HepG2 (cell line): Measurements from ENCODE around the gene SMIM22. TPM values are rescaled to one million over a fixed set of nuclear protein-coding genes. Genes with fewer than 3 reads are reported as not detected.

Experiments
- E2F2 ChIP-seq: sonication (generic); formaldehyde crosslinking; IDR thresholded peaks from 2 replicates; pipeline ENCODE4 v1.4.0; 2020; ENCODE audit warnings: missing genetic modification reagents, borderline replicate concordance
- ESRRA ChIP-seq: sonication (generic); formaldehyde crosslinking; IDR thresholded peaks from 2 replicates; pipeline ENCODE4 v1.5.1; 2020; ENCODE audit warnings: mild to moderate bottlenecking, low read depth, missing genetic modification reagents
- MYNN ChIP-seq: sonication (generic); formaldehyde crosslinking; IDR thresholded peaks from 2 replicates; pipeline ENCODE4 v1.4.0; 2020; ENCODE audit warnings: mild to moderate bottlenecking, low read depth, missing genetic modification reagents
- NFE2L2 ChIP-seq: fragments of 150-350 bp; IDR thresholded peaks from 2 replicates; pipeline ENCODE4 v1.6.1; 2014; ENCODE audit warnings: low read length
- TBX2 ChIP-seq: sonication (generic); formaldehyde crosslinking; IDR thresholded peaks from 2 replicates; pipeline ENCODE4 v1.5.0; 2020; ENCODE audit warnings: missing genetic modification reagents, mild to moderate bottlenecking, borderline replicate concordance
- TFDP2 ChIP-seq: sonication (generic); formaldehyde crosslinking; IDR thresholded peaks from 2 replicates; pipeline ENCODE4 v1.4.0; 2020; ENCODE audit warnings: missing genetic modification reagents
- TP53 ChIP-seq: sonication (generic); formaldehyde crosslinking; conservative IDR thresholded peaks from 2 replicates; pipeline ENCODE4 v1.4.0; 2020; ENCODE audit warnings: missing genetic modification reagents
- ZBTB4 ChIP-seq: sonication (generic); formaldehyde crosslinking; IDR thresholded peaks from 2 replicates; pipeline ENCODE4 v1.4.0; 2020; ENCODE audit warnings: missing genetic modification reagents, mild to moderate bottlenecking, borderline replicate concordance
- ZFAT ChIP-seq: sonication (generic); formaldehyde crosslinking; conservative IDR thresholded peaks from 2 replicates; pipeline ENCODE4 v1.8.1; 2023; ENCODE audit warnings: missing genetic modification reagents, inconsistent platforms
- ZFP36L2 ChIP-seq: sonication (generic); formaldehyde crosslinking; IDR thresholded peaks from 2 replicates; pipeline ENCODE4 v1.4.0; 2020; ENCODE audit warnings: missing genetic modification reagents
- ZNF317 ChIP-seq: sonication (generic); formaldehyde crosslinking; IDR thresholded peaks from 2 replicates; pipeline ENCODE4 v1.5.0; 2020; ENCODE audit warnings: mild to moderate bottlenecking, missing genetic modification reagents
- ZNF329 ChIP-seq: sonication (generic); formaldehyde crosslinking; IDR thresholded peaks from 2 replicates; pipeline ENCODE4 v1.9.0; 2021; ENCODE audit warnings: low read depth, mild to moderate bottlenecking, missing genetic modification reagents
- ZNF614 ChIP-seq: IDR thresholded peaks from 2 replicates; pipeline ENCODE4 v1.6.1; 2018; ENCODE audit warnings: missing biosample characterization, missing genetic modification reagents, inconsistent platforms, borderline replicate concordance
- polyA plus RNA-seq, 8 experiments: library from polyadenylated mRNA; depleted of rRNA in 3 of 8; stranded (reverse) in 7 of 8; unstranded in 1 of 8; fragments of >200 nt; fragmentation: Illumina TruSeq in 4 of 8; extraction: Trizol in 4 of 8; gene quantifications; 2 replicates each; pipeline versions ENCODE4 v1.2.1 to v1.2.3, GENCODE V29; 2011 to 2016; ENCODE audit warnings: low read depth in 4 of 8, missing spikeins in 1 of 8, mixed read lengths in 1 of 8; ENCODE audit not compliant: insufficient read depth in 1 of 8
- total RNA-seq, 5 experiments: library from RNA; depleted of rRNA; stranded (reverse); fragments of >200 nt; fragmentation: Illumina TruSeq; extraction: Trizol; gene quantifications; 2 replicates each; pipeline ENCODE4 v1.2.3, GENCODE V29; 2016; ENCODE audit warnings: low read depth in 1 of 5
- TF ChIP-seq, protein P1 (sequence below): IDR thresholded peaks from 2 replicates; pipeline ENCODE4 v1.6.1; 2016; ENCODE audit warnings: missing genetic modification reagents, missing compliant biosample characterization
- TF ChIP-seq, protein P2 (sequence below): sonication (generic); formaldehyde crosslinking; IDR thresholded peaks from 2 replicates; pipeline ENCODE4 v1.4.0; 2020; ENCODE audit warnings: mild to moderate bottlenecking, missing genetic modification reagents
- TF ChIP-seq, protein P3 (sequence below): sonication (generic); formaldehyde crosslinking; IDR thresholded peaks from 2 replicates; pipeline ENCODE4 v1.5.1; 2020; ENCODE audit warnings: missing genetic modification reagents, mild to moderate bottlenecking, borderline replicate concordance
- TF ChIP-seq, protein P4 (sequence below): IDR thresholded peaks from 2 replicates; pipeline ENCODE4 v1.6.1; 2016; ENCODE audit warnings: low read depth, borderline replicate concordance

SMIM22 gene
- total and polyA plus RNA-seq, 2 of the 13 experiments (the other 11 are each of a cell fraction or from before 2014, with no cell fraction given) = not detected

GRCh38 chr16:4766875-4767628 lies 28.1 kb upstream of the SMIM22 start, which contains the start of gene ZNF500 (continued):
- TF ChIP-seq MYNN (CRISPR knock-in tag) = 0 out of 2 replicates have a peak, but pooled peaks have one; percentile 24
- TF ChIP-seq TFDP2 = peak; percentile 81
- TF ChIP-seq, protein P1, sequence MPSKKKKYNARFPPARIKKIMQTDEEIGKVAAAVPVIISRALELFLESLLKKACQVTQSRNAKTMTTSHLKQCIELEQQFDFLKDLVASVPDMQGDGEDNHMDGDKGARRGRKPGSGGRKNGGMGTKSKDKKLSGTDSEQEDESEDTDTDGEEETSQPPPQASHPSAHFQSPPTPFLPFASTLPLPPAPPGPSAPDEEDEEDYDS (CRISPR knock-in tag) = peak; percentile 82
- TF ChIP-seq NFE2L2 = no peak
- peak; percentile 40; the same call in 1 of the 2 replicates for TF ChIP-seq TP53
- TF ChIP-seq ZNF317 (CRISPR knock-in tag) = peak; percentile 68; the same call in 1 of the 2 replicates
- peak; percentile 34; the same call in 1 of the 2 replicates for TF ChIP-seq ZFP36L2 (CRISPR knock-in tag)
- TF ChIP-seq, protein P2, sequence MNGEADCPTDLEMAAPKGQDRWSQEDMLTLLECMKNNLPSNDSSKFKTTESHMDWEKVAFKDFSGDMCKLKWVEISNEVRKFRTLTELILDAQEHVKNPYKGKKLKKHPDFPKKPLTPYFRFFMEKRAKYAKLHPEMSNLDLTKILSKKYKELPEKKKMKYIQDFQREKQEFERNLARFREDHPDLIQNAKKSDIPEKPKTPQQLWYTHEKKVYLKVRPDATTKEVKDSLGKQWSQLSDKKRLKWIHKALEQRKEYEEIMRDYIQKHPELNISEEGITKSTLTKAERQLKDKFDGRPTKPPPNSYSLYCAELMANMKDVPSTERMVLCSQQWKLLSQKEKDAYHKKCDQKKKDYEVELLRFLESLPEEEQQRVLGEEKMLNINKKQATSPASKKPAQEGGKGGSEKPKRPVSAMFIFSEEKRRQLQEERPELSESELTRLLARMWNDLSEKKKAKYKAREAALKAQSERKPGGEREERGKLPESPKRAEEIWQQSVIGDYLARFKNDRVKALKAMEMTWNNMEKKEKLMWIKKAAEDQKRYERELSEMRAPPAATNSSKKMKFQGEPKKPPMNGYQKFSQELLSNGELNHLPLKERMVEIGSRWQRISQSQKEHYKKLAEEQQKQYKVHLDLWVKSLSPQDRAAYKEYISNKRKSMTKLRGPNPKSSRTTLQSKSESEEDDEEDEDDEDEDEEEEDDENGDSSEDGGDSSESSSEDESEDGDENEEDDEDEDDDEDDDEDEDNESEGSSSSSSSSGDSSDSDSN = peak; percentile 81
- TF ChIP-seq ZBTB4 (CRISPR knock-in tag) = no peak
- peak; percentile 54; the same call in 1 of the 2 replicates for TF ChIP-seq ZNF614 (CRISPR knock-in tag)
- 0 out of 2 replicates have a peak, but pooled peaks have one; percentile 49 for TF ChIP-seq ZNF329 (CRISPR knock-in tag)
- TF ChIP-seq, protein P3, sequence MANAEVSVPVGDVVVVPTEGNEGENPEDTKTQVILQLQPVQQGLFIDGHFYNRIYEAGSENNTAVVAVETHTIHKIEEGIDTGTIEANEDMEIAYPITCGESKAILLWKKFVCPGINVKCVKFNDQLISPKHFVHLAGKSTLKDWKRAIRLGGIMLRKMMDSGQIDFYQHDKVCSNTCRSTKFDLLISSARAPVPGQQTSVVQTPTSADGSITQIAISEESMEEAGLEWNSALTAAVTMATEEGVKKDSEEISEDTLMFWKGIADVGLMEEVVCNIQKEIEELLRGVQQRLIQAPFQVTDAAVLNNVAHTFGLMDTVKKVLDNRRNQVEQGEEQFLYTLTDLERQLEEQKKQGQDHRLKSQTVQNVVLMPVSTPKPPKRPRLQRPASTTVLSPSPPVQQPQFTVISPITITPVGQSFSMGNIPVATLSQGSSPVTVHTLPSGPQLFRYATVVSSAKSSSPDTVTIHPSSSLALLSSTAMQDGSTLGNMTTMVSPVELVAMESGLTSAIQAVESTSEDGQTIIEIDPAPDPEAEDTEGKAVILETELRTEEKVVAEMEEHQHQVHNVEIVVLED (CRISPR knock-in tag) = peak; percentile 95
- TF ChIP-seq ESRRA (CRISPR knock-in tag) = peak; percentile 59
- TF ChIP-seq E2F2 (CRISPR knock-in tag) = no peak
- TF ChIP-seq, protein P4, sequence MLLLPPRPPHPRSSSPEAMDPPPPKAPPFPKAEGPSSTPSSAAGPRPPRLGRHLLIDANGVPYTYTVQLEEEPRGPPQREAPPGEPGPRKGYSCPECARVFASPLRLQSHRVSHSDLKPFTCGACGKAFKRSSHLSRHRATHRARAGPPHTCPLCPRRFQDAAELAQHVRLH (CRISPR knock-in tag) = peak; percentile 86; the same call in 1 of the 2 replicates
- peak; percentile 76 for TF ChIP-seq TBX2 (CRISPR knock-in tag)
- peak; percentile 47; the same call in 1 of the 2 replicates for TF ChIP-seq ZFAT (CRISPR knock-in tag)
